ENCODE results near the gene THSD4. TPM values are rescaled to one million over a fixed set of nuclear protein-coding genes. Genes with fewer than 3 reads are reported as not detected.

THSD4 gene
- total RNA-seq, 1 donor from 2014 or later, result 2.5 TPM

GRCh38 chr15:71600237-71600636 is 485.0 kb downstream of the THSD4 start:
- Histone ChIP-seq H3K4me2 (ENCODE audit: low read length) (no peak overlapping the region), H2AFZ (ENCODE audit: low read depth, low read length) (no peak overlapping the region), H3K27ac (ENCODE audit: low read depth, low read length) (no peak overlapping the region), H3K4me1 (ENCODE audit: insufficient read depth, low read length) (no peaks in the 10 kb centered on the region), H3K36me3 (ENCODE audit: insufficient read depth, low read length) (no peaks in the 10 kb centered on the region), H4K20me1 (ENCODE audit: insufficient read depth, low read length) (no peaks in the 10 kb centered on the region), H3K27me3 (ENCODE audit: insufficient read depth, low read length) (no peaks in the 10 kb centered on the region), H3K4me3 (ENCODE audit: insufficient read depth, low read depth, low read length) (no peak overlapping the region), H3K79me2 (ENCODE audit: insufficient read depth, low read length) (no peaks in the 10 kb centered on the region), H3K9me3 (ENCODE audit: insufficient read depth, low read depth, low read length) (no peaks in the 10 kb centered on the region), H3K9ac (ENCODE audit: low read length) (no peak overlapping the region)
- Mint-ChIP-seq H3K27ac (ENCODE audit: unreplicated experiment) (no peak overlapping the region), H3K4me1 (ENCODE audit: low read depth, unreplicated experiment) (peaks cover 17% of the 10 kb centered on the region), H3K27me3 (ENCODE audit: low read depth, unreplicated experiment) (no peaks in the 10 kb centered on the region), H3K36me3 (ENCODE audit: low read depth, unreplicated experiment) (no peaks in the 10 kb centered on the region), H3K4me3 (ENCODE audit: unreplicated experiment) (no peak overlapping the region), H3K9me3 (ENCODE audit: unreplicated experiment) (peaks cover 5% of the 10 kb centered on the region)
- no peak for DNase-seq (ENCODE audit: low read depth)
- FAIRE-seq, result no peak
- TF ChIP-seq EZH2 (IDR thresholded peaks at IDR 0.05; ENCODE audit: insufficient read depth, low read length), result no peak
- TF ChIP-seq CTCF (IDR thresholded peaks at IDR 0.05; ENCODE audit: insufficient read depth, low read depth, low read length), result no peak

- H3K9me3 ChIP-seq (ENCODE audit: insufficient read depth, low read depth, low read length), result no peaks in the 10 kb centered on the region
- H3K4me3 ChIP-seq (ENCODE audit: insufficient read depth, low read depth, low read length), result no peak overlapping the region
- H3K36me3 ChIP-seq (ENCODE audit: insufficient read depth, low read length), result no peaks in the 10 kb centered on the region
- Mint-ChIP-seq H3K4me3 (ENCODE audit: unreplicated experiment) (no peak overlapping the region), H3K27me3 (ENCODE audit: low read depth, unreplicated experiment) (no peaks in the 10 kb centered on the region), H3K4me1 (ENCODE audit: low read depth, unreplicated experiment) (peaks cover 17% of the 10 kb centered on the region), H3K36me3 (ENCODE audit: low read depth, unreplicated experiment) (no peaks in the 10 kb centered on the region), H3K9me3 (ENCODE audit: unreplicated experiment) (peaks cover 5% of the 10 kb centered on the region), H3K27ac (ENCODE audit: unreplicated experiment) (no peak overlapping the region)
- no peak overlapping the region for H3K9ac ChIP-seq (ENCODE audit: low read length)
- no peaks in the 10 kb centered on the region for H4K20me1 ChIP-seq (ENCODE audit: insufficient read depth, low read length)
- no peak for DNase-seq (ENCODE audit: low read depth)
- no peaks in the 10 kb centered on the region for H3K79me2 ChIP-seq (ENCODE audit: insufficient read depth, low read length)
- no peak overlapping the region for H3K4me2 ChIP-seq (ENCODE audit: low read length)
- H2AFZ ChIP-seq (ENCODE audit: low read depth, low read length), result no peak overlapping the region
- H3K4me1 ChIP-seq (ENCODE audit: insufficient read depth, low read length), result no peaks in the 10 kb centered on the region
- no peaks in the 10 kb centered on the region for H3K27me3 ChIP-seq (ENCODE audit: insufficient read depth, low read length)
- no peak for FAIRE-seq
- TF ChIP-seq EZH2 (IDR thresholded peaks at IDR 0.05; ENCODE audit: insufficient read depth, low read length), result no peak
- TF ChIP-seq CTCF (IDR thresholded peaks at IDR 0.05; ENCODE audit: insufficient read depth, low read depth, low read length), result no peak
- no peak overlapping the region for H3K27ac ChIP-seq (ENCODE audit: low read depth, low read length)
These were observed 486.0 kb downstream of the THSD4 start for GRCh38 chr15:71601038-71601834.

GRCh38 chr15:71603379-71603778 is 488.1 kb downstream of the THSD4 start:
- H3K36me3 ChIP-seq (ENCODE audit: insufficient read depth, low read length), result no peaks in the 10 kb centered on the region
- peaks cover 5% of the 10 kb centered on the region for H3K9me3 Mint-ChIP-seq (ENCODE audit: unreplicated experiment)
- H2AFZ ChIP-seq (ENCODE audit: low read depth, low read length), result no peak overlapping the region
- H3K27me3 Mint-ChIP-seq (ENCODE audit: low read depth, unreplicated experiment), result no peaks in the 10 kb centered on the region
- H3K4me3 Mint-ChIP-seq (ENCODE audit: unreplicated experiment), result no peak overlapping the region
- no peaks in the 10 kb centered on the region for H3K36me3 Mint-ChIP-seq (ENCODE audit: low read depth, unreplicated experiment)
- no peak overlapping the region for H3K27ac Mint-ChIP-seq (ENCODE audit: unreplicated experiment)
- no peak for FAIRE-seq
- no peak for TF ChIP-seq CTCF (IDR thresholded peaks at IDR 0.05; ENCODE audit: insufficient read depth, low read depth, low read length)
- TF ChIP-seq EZH2 (IDR thresholded peaks at IDR 0.05; ENCODE audit: insufficient read depth, low read length), result no peak
- no peak for DNase-seq (ENCODE audit: low read depth)
- H3K9ac ChIP-seq (ENCODE audit: low read length), result no peak overlapping the region
- no peaks in the 10 kb centered on the region for H4K20me1 ChIP-seq (ENCODE audit: insufficient read depth, low read length)
- H3K27ac ChIP-seq (ENCODE audit: low read depth, low read length), result no peak overlapping the region
- H3K4me2 ChIP-seq (ENCODE audit: low read length), result no peak overlapping the region
- no peaks in the 10 kb centered on the region for H3K9me3 ChIP-seq (ENCODE audit: insufficient read depth, low read depth, low read length)
- H3K79me2 ChIP-seq (ENCODE audit: insufficient read depth, low read length), result no peaks in the 10 kb centered on the region
- no peaks in the 10 kb centered on the region for H3K27me3 ChIP-seq (ENCODE audit: insufficient read depth, low read length)
- H3K4me1 Mint-ChIP-seq (ENCODE audit: low read depth, unreplicated experiment), result peaks cover 12% of the 10 kb centered on the region
- H3K4me3 ChIP-seq (ENCODE audit: insufficient read depth, low read depth, low read length), result no peak overlapping the region
- no peaks in the 10 kb centered on the region for H3K4me1 ChIP-seq (ENCODE audit: insufficient read depth, low read length)
